ENCODE data around the gene KIF19. TPM values are rescaled to one million over a fixed set of nuclear protein-coding genes. Genes with fewer than 3 reads are reported as not detected.

KIF19 gene
- total and polyA plus RNA-seq, 2 of the 4 experiments (the other 2 are of a cell fraction): not detected

- DNase-seq (no peak), ATAC-seq (ENCODE audit: low read depth) (no peak)
- Histone ChIP-seq H3K9ac (ENCODE audit: low read depth, low read length) (no peak overlapping the region), H3K27me3 (ENCODE audit: control insufficient read depth, insufficient read depth, low read length) (no peaks in the 10 kb centered on the region), H3K4me1 (ENCODE audit: control insufficient read depth, insufficient read depth, low read length) (no peaks in the 10 kb centered on the region), H3K4me2 (ENCODE audit: low read depth, low read length) (no peak overlapping the region), H2BK20ac (ENCODE audit: low read depth, low read length) (no peak overlapping the region), H3K27ac (ENCODE audit: insufficient read depth, low read length) (no peak overlapping the region), H3K36me3 (ENCODE audit: control insufficient read depth, insufficient read depth, low read length) (no peaks in the 10 kb centered on the region), H3K23ac (ENCODE audit: low read depth, low read length) (no peak overlapping the region), H3K9me1 (ENCODE audit: insufficient read depth, low read length) (no peaks in the 10 kb centered on the region), H3K14ac (replicated peaks; ENCODE audit: low read depth, low read length) (no peak overlapping the region), H2BK120ac (ENCODE audit: low read depth, low read length) (no peak overlapping the region), H4K5ac (ENCODE audit: low read depth, low read length) (no peak overlapping the region), H2BK15ac (ENCODE audit: low read depth, low read length) (no peak overlapping the region), H2AK5ac (ENCODE audit: low read depth, low read length) (no peak overlapping the region), H3K9me3 (ENCODE audit: control insufficient read depth, insufficient read depth, low read length) (peaks cover 17% of the 10 kb centered on the region), H3K4ac (ENCODE audit: low read depth, low read length) (no peak overlapping the region), H2AK9ac (replicated peaks; ENCODE audit: low read depth, low read length, poor library complexity) (no peak overlapping the region), H3K18ac (ENCODE audit: low read depth, low read length) (no peak overlapping the region), H2BK5ac (ENCODE audit: low read depth, low read length, poor library complexity, severe bottlenecking) (no peak overlapping the region), H4K8ac (ENCODE audit: low read depth in 2 of 2, low read length in 2 of 2) (no peak overlapping the region), H3K79me1 (ENCODE audit: low read depth in 1 of 2, low read length in 2 of 2) (no peaks in the 10 kb centered on the region), H2AFZ (replicated peaks; ENCODE audit: low read length, poor library complexity) (no peak overlapping the region), H3K4me3 (ENCODE audit: insufficient read depth, low read depth, low read length) (no peak overlapping the region), H4K91ac (ENCODE audit: insufficient read depth, low read depth, low read length) (no peak overlapping the region), H4K20me1 (ENCODE audit: insufficient read depth, low read length) (no peaks in the 10 kb centered on the region), H3K56ac (ENCODE audit: extremely low read depth, insufficient read depth, low read length) (no peak overlapping the region)
- dilution Hi-C loops (cut with HindIII; ENCODE audit: low sequenced_read_pairs, unreplicated experiment) (no loop called here), intact Hi-C loops (cut with micrococcal nuclease) (no loop called here), in situ Hi-C loops (cut with MboI; ENCODE audit: low sequenced_read_pairs) (no loop called here)
- no TSS peak for BruUV-seq (replicated peaks)
- TF ChIP-seq MXI1 (IDR thresholded peaks at IDR 0.05; ENCODE audit: borderline replicate concordance, low read depth, low read length): no peak
- no peak for TF ChIP-seq POLR2A (IDR thresholded peaks at IDR 0.05; ENCODE audit: low read depth, low read length)
- TF ChIP-seq, protein P1, sequence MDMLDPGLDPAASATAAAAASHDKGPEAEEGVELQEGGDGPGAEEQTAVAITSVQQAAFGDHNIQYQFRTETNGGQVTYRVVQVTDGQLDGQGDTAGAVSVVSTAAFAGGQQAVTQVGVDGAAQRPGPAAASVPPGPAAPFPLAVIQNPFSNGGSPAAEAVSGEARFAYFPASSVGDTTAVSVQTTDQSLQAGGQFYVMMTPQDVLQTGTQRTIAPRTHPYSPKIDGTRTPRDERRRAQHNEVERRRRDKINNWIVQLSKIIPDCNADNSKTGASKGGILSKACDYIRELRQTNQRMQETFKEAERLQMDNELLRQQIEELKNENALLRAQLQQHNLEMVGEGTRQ (IDR thresholded peaks at IDR 0.05; ENCODE audit: low read depth, low read length): no peak
- no peak for TF ChIP-seq RCOR1 (IDR thresholded peaks at IDR 0.05; ENCODE audit: insufficient replicate concordance, low read length)
- no peak for TF ChIP-seq CEBPB (IDR thresholded peaks at IDR 0.05; ENCODE audit: low read depth, low read length)
- TF ChIP-seq MAZ (IDR thresholded peaks at IDR 0.05; ENCODE audit: borderline replicate concordance, low read depth, low read length): no peak
- TF ChIP-seq SMC3 (IDR thresholded peaks at IDR 0.05; ENCODE audit: low read depth, low read length): no peak
- no peak for TF ChIP-seq NFE2L2 (IDR thresholded peaks at IDR 0.05; ENCODE audit: low read depth, low read length)
- TF ChIP-seq CHD1 (IDR thresholded peaks at IDR 0.05; ENCODE audit: low read depth, low read length): no peak
- no peak for TF ChIP-seq MAFK (IDR thresholded peaks at IDR 0.05; ENCODE audit: low read depth, low read length)
- TF ChIP-seq RFX5 (IDR thresholded peaks at IDR 0.05; ENCODE audit: low read depth, low read length): no peak
- TF ChIP-seq CTCF (conservative IDR thresholded peaks at IDR 0.05; ENCODE audit: low read depth, low read length): no peak
- no peak for TF ChIP-seq BHLHE40 (IDR thresholded peaks at IDR 0.05; ENCODE audit: low read depth, low read length)
- TF ChIP-seq RAD21 (IDR thresholded peaks at IDR 0.05; ENCODE audit: low read length): no peak
- TF ChIP-seq ELK1 (IDR thresholded peaks at IDR 0.05; ENCODE audit: borderline replicate concordance, low read depth, low read length): no peak
- no peak for TF ChIP-seq FOS (IDR thresholded peaks at IDR 0.05; ENCODE audit: low read depth, low read length)
- WGBS, 2 experiments (ENCODE audit: extremely low coverage in 2 of 2, insufficient read length in 1 of 2): 58% methylated on average over 2 of the region's 15 CpGs; no CpG with 5 or more reads in 1 of the 2 experiments
- CTCF ChIA-PET: no interaction called here
- POLR2A ChIA-PET (ENCODE audit: unreplicated experiment): no interaction called here
Observed at GRCh38 chr17:74307984-74308773, 17.8 kb upstream of the KIF19 start.
